Measurements from ENCODE around the gene CHST15.
A peak's percentile ranks its signal among the peaks of the same experiment; 100 is the strongest.

CHST15 gene

GRCh38 chr10:124000792-124001201, 92.6 kb downstream of the CHST15 start:
- no peak for DNase-seq
- in situ Hi-C loops (cut with HindIII; ENCODE audit: low pct_ligation_motif_present, low pct_unique_long_range_greater_than_20kb, low sequenced_read_pairs) = no loop called here

- no peak for DNase-seq
- in situ Hi-C loops (cut with HindIII; ENCODE audit: low pct_ligation_motif_present, low pct_unique_long_range_greater_than_20kb, low sequenced_read_pairs) = loop anchor here (25.0 kb wide), 1 partner anchor 387 kb away; no protein-coding TSS in a partner anchor
Observed at GRCh38 chr10:123999956-124000615, 93.3 kb downstream of the CHST15 start.

GRCh38 chr10:123999261-123999660, 94.1 kb downstream of the CHST15 start:
- in situ Hi-C loops (cut with HindIII; ENCODE audit: low pct_ligation_motif_present, low pct_unique_long_range_greater_than_20kb, low sequenced_read_pairs) = loop anchor here (25.0 kb wide), 1 partner anchor 388 kb away; no protein-coding TSS in a partner anchor
- no peak for DNase-seq

DNA sequence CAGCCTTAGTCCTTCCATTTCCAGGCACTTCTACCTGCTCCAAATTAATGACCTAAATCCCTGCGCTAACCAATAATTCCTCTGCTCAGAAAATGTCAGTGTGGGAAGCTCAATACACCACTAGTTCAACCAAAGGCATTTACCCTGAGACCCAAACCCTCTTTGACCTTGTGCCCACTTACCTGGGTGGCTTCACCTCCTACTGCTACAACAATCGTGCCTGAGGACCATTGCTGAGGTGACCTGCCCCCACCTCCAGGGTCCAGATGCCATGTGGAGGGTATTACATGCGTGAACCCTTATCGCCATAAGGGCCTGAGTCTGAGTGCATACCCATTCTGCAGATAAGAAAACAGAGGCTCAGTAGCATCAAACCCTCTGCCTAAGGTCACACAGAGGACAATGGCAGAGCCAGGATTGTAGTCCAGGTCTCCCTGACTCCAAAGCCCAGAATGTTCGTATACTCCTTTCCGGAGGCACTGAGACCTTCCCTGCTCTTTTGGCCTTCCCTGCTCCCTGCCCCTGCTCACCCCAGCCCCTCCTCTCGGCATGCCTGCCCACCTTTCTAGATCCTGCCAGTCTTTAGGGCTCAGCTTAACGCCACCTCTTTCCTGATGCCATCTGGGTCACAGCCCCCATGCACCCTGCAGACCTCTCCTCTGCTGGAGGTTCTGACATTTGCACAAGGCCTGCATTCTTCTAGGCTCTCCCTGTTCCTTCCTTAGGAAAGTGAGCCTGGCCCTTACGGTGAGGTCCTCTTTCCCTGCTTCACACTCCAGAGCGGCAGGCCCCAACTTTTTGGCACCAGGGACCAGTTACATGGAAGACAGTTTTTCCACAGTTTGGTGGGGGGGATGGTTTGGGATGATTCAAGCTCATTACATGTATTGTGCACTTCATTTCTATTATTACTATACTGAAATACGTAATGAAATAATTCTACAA, 94.9 kb downstream of the CHST15 start:
- DNase-seq = no peak
- in situ Hi-C loops (cut with HindIII; ENCODE audit: low pct_ligation_motif_present, low pct_unique_long_range_greater_than_20kb, low sequenced_read_pairs) = loop anchor here (25.0 kb wide), 1 partner anchor 389 kb away; no protein-coding TSS in a partner anchor

GRCh38 chr10:123997486-123998196, 95.8 kb downstream of the CHST15 start:
- in situ Hi-C loops (cut with HindIII; ENCODE audit: low pct_ligation_motif_present, low pct_unique_long_range_greater_than_20kb, low sequenced_read_pairs) = loop anchor here (25.0 kb wide), 1 partner anchor 390 kb away; no protein-coding TSS in a partner anchor
- peak; percentile 79 for DNase-seq

GRCh38 chr10:123997013-123997412, 96.4 kb downstream of the CHST15 start:
- DNase-seq = no peak
- in situ Hi-C loops (cut with HindIII; ENCODE audit: low pct_ligation_motif_present, low pct_unique_long_range_greater_than_20kb, low sequenced_read_pairs) = loop anchor here (25.0 kb wide), 1 partner anchor 390 kb away; no protein-coding TSS in a partner anchor

DNA sequence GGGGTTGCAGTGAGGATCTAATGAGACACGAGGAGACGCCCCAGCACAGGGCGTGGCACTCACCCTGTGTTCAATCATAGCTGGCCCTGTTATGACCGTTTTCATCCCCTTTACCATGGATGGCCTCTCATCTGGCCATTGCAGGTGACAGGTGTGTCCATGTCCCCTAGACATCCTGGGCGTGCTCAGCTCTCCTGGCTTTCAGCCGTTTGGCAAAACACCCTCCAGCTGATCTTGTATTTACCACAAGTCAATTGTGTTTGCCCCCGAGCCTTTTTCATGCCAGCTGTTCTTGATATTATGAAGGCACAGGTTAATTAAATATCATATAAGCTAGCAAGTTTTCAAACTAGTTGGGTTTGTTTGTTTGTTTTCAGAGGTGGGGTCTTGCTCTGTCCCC, 97.1 kb downstream of the CHST15 start:
- in situ Hi-C loops (cut with HindIII; ENCODE audit: low pct_ligation_motif_present, low pct_unique_long_range_greater_than_20kb, low sequenced_read_pairs) = loop anchor here (25.0 kb wide), 1 partner anchor 391 kb away; no protein-coding TSS in a partner anchor
- no peak for DNase-seq

DNA sequence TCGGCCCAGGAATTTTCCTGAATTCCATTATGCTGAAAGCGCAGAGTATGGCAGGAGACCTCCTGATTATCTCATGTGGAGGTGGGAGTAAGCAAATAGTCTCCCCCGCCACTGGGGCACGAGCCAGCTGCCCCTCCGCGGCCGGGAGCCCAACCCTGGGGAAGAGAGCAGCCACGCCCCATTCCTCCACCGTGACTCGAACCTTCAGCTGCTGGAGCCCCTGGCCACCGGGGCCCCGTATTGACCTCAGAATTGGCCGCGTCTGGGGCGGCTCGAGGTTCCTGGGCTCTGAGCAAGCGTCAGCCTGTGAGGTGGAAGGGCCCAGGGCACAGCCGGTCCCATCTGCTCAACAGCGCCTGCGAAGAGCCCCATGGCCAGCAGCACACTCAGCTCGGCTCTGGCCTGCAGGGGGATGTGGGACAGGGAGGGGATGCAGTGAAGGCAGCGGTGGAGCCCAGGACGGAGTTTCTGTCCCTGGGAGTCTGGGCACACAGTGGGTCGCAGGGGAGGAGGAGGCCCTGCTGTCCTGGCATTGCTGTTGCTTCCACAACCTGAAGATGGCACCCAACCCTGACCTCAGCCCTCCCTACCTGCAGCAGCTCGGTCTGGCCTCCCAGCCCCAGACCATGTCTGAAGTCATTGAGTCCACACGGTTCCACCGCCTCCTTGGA, 97.8 kb downstream of the CHST15 start:
- peak; percentile 84 for DNase-seq
- in situ Hi-C loops (cut with HindIII; ENCODE audit: low pct_ligation_motif_present, low pct_unique_long_range_greater_than_20kb, low sequenced_read_pairs) = loop anchor here (25.0 kb wide), 1 partner anchor 392 kb away; no protein-coding TSS in a partner anchor

DNA sequence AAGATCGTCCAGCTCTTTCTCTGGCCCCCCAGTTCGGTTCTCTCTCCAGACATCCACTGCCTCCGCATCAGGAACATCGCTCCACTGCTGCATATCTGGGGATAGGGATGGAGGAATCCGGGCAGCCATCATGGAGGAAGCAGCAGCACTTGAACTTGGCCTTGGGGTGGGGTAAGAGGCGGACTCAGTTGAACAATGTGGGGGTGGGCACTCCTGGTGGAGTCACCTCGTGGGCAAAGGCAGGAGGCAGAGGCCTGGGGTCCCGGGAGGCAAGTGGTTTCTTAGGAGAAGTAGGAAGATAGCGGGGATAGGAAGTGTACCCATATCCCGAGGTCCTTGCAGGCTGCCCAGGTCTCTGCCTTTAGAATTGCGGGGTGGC, 98.3 kb downstream of the CHST15 start:
- in situ Hi-C loops (cut with HindIII; ENCODE audit: low pct_ligation_motif_present, low pct_unique_long_range_greater_than_20kb, low sequenced_read_pairs) = loop anchor here (25.0 kb wide), 1 partner anchor 392 kb away; no protein-coding TSS in a partner anchor
- DNase-seq = peak; percentile 53

- in situ Hi-C loops (cut with HindIII; ENCODE audit: low pct_ligation_motif_present, low pct_unique_long_range_greater_than_20kb, low sequenced_read_pairs) = loop anchor here (25.0 kb wide), 1 partner anchor 393 kb away; no protein-coding TSS in a partner anchor
- DNase-seq = peak; percentile 93
Observed at GRCh38 chr10:123994417-123995081, 98.8 kb downstream of the CHST15 start.

DNA sequence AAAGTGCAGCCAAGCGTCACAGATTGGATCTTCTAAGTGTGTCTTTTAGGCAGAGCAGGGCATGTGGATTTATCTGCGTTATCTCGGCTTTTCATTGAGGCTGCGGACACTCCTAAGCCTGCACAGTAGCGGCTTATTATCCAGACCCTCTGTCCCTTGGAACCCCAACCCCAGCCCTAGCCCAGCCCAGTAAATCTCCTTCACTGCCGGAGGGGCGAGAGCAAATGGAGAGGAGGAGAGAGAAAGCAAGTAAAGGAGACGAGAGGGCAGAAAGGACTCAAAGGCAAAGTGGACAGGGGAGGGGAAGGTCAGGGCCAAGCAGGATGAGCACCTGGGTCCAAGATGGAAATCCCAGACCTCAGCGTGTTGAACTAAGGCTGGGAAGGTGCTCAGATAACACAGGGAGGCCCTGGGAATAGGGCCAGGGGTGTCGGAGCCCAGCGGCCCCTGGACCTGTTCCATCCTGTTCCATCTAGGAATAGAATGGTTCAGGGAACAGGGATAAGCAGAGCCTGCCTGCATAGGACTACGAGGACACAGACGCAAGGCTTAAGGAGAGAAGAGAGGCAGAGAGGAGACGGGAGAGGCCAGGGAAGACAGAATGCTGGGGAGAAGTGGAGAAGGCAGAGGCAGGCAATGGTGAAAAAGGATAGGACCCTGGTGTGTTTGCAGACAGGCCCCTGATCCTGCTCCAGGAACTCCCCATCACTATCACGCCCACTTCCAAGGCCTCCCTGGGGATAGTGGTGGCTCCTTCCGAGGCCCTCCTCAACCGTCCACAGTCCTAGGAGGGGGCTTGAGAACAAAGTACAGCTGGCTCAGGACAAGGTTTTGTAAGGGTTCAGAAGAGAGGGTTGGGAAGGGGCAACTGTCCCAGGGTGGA, 99.6 kb downstream of the CHST15 start:
- DNase-seq = no peak
- in situ Hi-C loops (cut with HindIII; ENCODE audit: low pct_ligation_motif_present, low pct_unique_long_range_greater_than_20kb, low sequenced_read_pairs) = loop anchor here (25.0 kb wide), 1 partner anchor 394 kb away; no protein-coding TSS in a partner anchor

GRCh38 chr10:123991611-123992570, 101.5 kb downstream of the CHST15 start:
- no peak for DNase-seq
- in situ Hi-C loops (cut with HindIII; ENCODE audit: low pct_ligation_motif_present, low pct_unique_long_range_greater_than_20kb, low sequenced_read_pairs) = loop anchor here (25.0 kb wide), 1 partner anchor 395 kb away; no protein-coding TSS in a partner anchor

DNA sequence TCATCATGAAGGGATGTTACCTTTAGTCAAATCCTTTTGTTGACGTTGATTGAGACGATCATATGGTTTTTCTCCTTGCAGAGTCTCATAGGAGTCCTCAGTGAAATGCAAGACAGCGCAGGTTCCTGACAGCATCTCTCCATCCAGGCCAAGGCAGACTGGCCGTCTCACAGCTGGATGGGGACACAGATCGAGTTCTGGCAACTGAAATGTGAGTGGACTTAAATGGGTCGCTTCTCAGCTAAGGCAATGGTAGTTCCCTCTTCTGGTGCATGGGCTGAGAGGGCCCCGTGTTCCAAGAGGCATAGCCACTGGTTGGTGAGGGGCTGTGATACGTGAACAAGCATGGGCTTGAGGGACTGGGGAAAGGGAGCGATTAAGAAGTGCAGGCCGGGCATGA, 102.5 kb downstream of the CHST15 start:
- no peak for DNase-seq
- in situ Hi-C loops (cut with HindIII; ENCODE audit: low pct_ligation_motif_present, low pct_unique_long_range_greater_than_20kb, low sequenced_read_pairs) = loop anchor here (25.0 kb wide), 1 partner anchor 396 kb away; no protein-coding TSS in a partner anchor

- no peak for DNase-seq
- in situ Hi-C loops (cut with HindIII; ENCODE audit: low pct_ligation_motif_present, low pct_unique_long_range_greater_than_20kb, low sequenced_read_pairs) = loop anchor here (25.0 kb wide), 1 partner anchor 399 kb away; no protein-coding TSS in a partner anchor
Observed at GRCh38 chr10:123988694-123989093, 104.7 kb downstream of the CHST15 start.

- no peak for DNase-seq
- in situ Hi-C loops (cut with HindIII; ENCODE audit: low pct_ligation_motif_present, low pct_unique_long_range_greater_than_20kb, low sequenced_read_pairs) = loop anchor here (25.0 kb wide), 1 partner anchor 401 kb away; no protein-coding TSS in a partner anchor
Observed at GRCh38 chr10:123986736-123987135, 106.7 kb downstream of the CHST15 start.

Data from ACHN (cell line).